Esophagus muscularis mucosa (tissue), 4 donors: ENCODE measurements around the gene HAGHL.

Source experiments
- CTCF ChIP-seq, 3 experiments: fragments of 200-600 bp in 2 of 3; fragments of 450-650 bp in 1 of 3; sonication (generic) in 2 of 3; IDR thresholded peaks; one replicate each; pipeline ENCODE4 v1.5.1; 2017 to 2019; ENCODE audit warnings: antibody characterized with exemption in 3 of 3, mild to moderate bottlenecking in 2 of 3, moderate library complexity in 1 of 3
- EP300 ChIP-seq: sonication (generic); formaldehyde crosslinking; IDR thresholded peaks from one replicate; pipeline ENCODE4 v1.6.1; 2017; ENCODE audit warnings: antibody characterized with exemption
- POLR2A ChIP-seq: fragments of 450-650 bp; IDR thresholded peaks from one replicate; pipeline ENCODE4 v1.6.1; 2017; ENCODE audit warnings: antibody characterized with exemption, moderate library complexity, mild to moderate bottlenecking, low read depth
- POLR2AphosphoS5 ChIP-seq, 2 donors: sonication (generic); formaldehyde crosslinking; IDR thresholded peaks; one replicate each; pipeline ENCODE4 v1.6.1; 2017; ENCODE audit warnings: antibody characterized with exemption in 2 of 2

- no peak for TF ChIP-seq CTCF (IDR thresholded peaks at IDR 0.05)
- no peak for TF ChIP-seq EP300
- TF ChIP-seq POLR2A, result no peak
- no peak for TF ChIP-seq POLR2AphosphoS5 (IDR thresholded peaks at IDR 0.05)
Observed at GRCh38 chr16:682493-683395, 44.2 kb upstream of the HAGHL start.
